Uterus (tissue), 2 donors: ENCODE results near the gene VSIG8.

Experiments
- CTCF ChIP-seq, 4 experiments: fragments of 200-600 bp in 2 of 4; fragments of 450-650 bp in 2 of 4; sonication (generic) in 2 of 4; IDR thresholded peaks; one replicate each; pipeline ENCODE4 v1.5.1; 2016 to 2019; ENCODE audit warnings: antibody characterized with exemption in 4 of 4, mild to moderate bottlenecking in 2 of 4, moderate library complexity in 1 of 4
- POLR2A ChIP-seq, 2 donors: fragments of 450-650 bp; IDR thresholded peaks; one replicate each; pipeline ENCODE4 v1.6.1; 2016; ENCODE audit warnings: antibody characterized with exemption in 2 of 2, mild to moderate bottlenecking in 1 of 2, moderate library complexity in 1 of 2

- TF ChIP-seq POLR2A (IDR thresholded peaks at IDR 0.05) (no peak), CTCF (IDR thresholded peaks at IDR 0.05) (no peak)
These were observed 30.9 kb downstream of the VSIG8 start for GRCh38 chr1:159831412-159832141.
